WERI-Rb-1 (cell line): Measurements from ENCODE around the gene SERPINB2.

Experiments
- DNase-seq: peaks from one replicate; pipeline ENCODE4 v3.0.0-alpha.2; 2020
- H3K27ac ChIP-seq: fragments of 250-450 bp; sonication (Bioruptor Pico); 2 replicates; pipeline ENCODE4 v1.5.1; 2020; ENCODE audit warnings: mild to moderate bottlenecking, moderate library complexity
- H3K27me3 ChIP-seq: fragments of 250-450 bp; sonication (Bioruptor Pico); 2 replicates; pipeline ENCODE4 v1.5.1; 2021; ENCODE audit warnings: mild to moderate bottlenecking, low read depth, moderate library complexity; ENCODE audit not compliant: insufficient read depth, severe bottlenecking
- H3K36me3 ChIP-seq: fragments of 250-450 bp; sonication (Bioruptor Pico); 2 replicates; pipeline ENCODE4 v1.5.1; 2020; ENCODE audit warnings: mild to moderate bottlenecking, moderate library complexity
- H3K4me3 ChIP-seq: 2 replicates; pipeline ENCODE4 v1.5.1; 2011; ENCODE audit warnings: low read depth, mild to moderate bottlenecking, control low read depth, low read length
- H3K9me3 ChIP-seq: fragments of 250-450 bp; sonication (Bioruptor Pico); 2 replicates; pipeline ENCODE4 v1.5.1; 2021; ENCODE audit warnings: mild to moderate bottlenecking, moderate library complexity; ENCODE audit not compliant: severe bottlenecking
- TF ChIP-seq, protein P1 (sequence below): IDR thresholded peaks from 2 replicates; pipeline ENCODE4 v1.5.1; 2011; ENCODE audit warnings: low read depth, mild to moderate bottlenecking, control low read depth, inconsistent platforms, low read length

SERPINB2 gene

GRCh38 chr18:63907664-63908063, 20.2 kb downstream of the SERPINB2 start, which contains the start of gene SERPINB10:
Gene SERPINB10 (plus strand): TSS chr18:63907958. CDS start chr18:63915511, 7,553 bp downstream.
- Histone ChIP-seq H3K27ac (no peak within 1 kb of the TSS), H3K9me3 (no peaks in the 10 kb centered on the region), H3K36me3 (no peaks in the 10 kb centered on the region), H3K4me3 (no peak within 1 kb of the TSS), H3K27me3 (no peaks in the 10 kb centered on the region)
- TF ChIP-seq, protein P1, sequence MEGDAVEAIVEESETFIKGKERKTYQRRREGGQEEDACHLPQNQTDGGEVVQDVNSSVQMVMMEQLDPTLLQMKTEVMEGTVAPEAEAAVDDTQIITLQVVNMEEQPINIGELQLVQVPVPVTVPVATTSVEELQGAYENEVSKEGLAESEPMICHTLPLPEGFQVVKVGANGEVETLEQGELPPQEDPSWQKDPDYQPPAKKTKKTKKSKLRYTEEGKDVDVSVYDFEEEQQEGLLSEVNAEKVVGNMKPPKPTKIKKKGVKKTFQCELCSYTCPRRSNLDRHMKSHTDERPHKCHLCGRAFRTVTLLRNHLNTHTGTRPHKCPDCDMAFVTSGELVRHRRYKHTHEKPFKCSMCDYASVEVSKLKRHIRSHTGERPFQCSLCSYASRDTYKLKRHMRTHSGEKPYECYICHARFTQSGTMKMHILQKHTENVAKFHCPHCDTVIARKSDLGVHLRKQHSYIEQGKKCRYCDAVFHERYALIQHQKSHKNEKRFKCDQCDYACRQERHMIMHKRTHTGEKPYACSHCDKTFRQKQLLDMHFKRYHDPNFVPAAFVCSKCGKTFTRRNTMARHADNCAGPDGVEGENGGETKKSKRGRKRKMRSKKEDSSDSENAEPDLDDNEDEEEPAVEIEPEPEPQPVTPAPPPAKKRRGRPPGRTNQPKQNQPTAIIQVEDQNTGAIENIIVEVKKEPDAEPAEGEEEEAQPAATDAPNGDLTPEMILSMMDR: no peak
- no peak for DNase-seq

DNA sequence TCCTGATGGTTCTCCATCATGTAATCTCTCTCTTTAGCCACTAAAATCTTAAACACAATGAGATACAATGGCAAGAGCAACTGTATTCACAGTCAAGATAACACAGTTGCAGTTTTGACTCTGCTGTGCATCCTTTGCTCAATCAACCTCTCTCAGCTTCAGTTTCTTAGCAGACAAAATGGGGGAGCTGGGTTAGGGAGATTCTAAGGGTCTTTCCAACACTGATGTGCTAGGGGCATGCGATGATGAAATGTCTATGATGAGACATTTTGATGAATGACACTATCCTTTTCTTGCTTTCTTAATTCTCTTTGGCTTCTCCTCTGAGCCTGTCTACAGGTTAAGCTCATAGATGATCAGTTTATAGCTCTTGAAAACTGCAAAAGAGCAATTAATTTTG, 21.4 kb downstream of the SERPINB2 start:
- no peaks in the 10 kb centered on the region for H3K27me3 ChIP-seq
- no peak overlapping the region for H3K27ac ChIP-seq
- no peaks in the 10 kb centered on the region for H3K36me3 ChIP-seq
- no peak for DNase-seq
- no peaks in the 10 kb centered on the region for H3K9me3 ChIP-seq
- TF ChIP-seq, protein P1: no peak
- no peak overlapping the region for H3K4me3 ChIP-seq

DNA sequence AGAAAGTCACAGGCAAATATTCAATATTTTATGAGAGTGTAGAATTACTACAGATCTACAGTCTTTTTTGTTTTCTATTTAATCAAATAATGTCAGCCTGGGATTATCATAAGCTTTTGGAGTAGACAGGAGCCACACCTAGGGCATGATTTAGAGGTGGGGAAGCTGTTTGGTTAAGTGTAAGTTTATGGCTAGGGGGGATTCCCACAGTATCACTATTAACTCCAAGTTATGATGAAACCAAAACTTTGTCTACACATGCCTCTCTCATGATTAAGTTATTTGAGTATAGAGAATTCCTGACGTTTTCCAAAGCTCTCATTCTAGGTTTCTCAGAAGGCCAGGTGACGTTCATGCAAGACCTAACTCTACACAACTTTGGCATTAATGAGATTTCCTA, 22.4 kb downstream of the SERPINB2 start:
- Histone ChIP-seq H3K27me3 (no peaks in the 10 kb centered on the region), H3K9me3 (no peaks in the 10 kb centered on the region), H3K36me3 (no peaks in the 10 kb centered on the region), H3K27ac (no peak overlapping the region), H3K4me3 (no peak overlapping the region)
- TF ChIP-seq, protein P1: no peak
- DNase-seq: no peak

DNA sequence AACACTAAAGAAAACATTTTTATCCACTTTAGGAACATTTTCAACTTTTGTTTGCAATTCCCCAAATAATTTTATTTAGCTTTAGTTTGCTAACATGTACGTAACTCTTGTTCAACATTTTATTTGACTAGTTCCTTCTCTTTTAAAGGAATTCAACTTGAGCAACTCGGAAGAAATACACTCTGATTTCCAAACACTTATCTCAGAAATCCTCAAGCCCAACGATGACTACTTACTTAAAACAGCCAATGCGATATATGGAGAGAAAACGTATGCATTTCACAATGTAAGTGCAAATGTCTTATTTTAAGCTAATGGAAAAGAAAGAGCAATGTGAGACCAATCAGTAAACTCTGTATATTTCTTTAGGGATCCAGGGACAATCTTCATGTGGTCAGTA, 30.3 kb downstream of the SERPINB2 start:
- Histone ChIP-seq H3K27me3 (no peaks in the 10 kb centered on the region), H3K36me3 (no peaks in the 10 kb centered on the region), H3K27ac (no peak overlapping the region), H3K9me3 (no peaks in the 10 kb centered on the region), H3K4me3 (no peak overlapping the region)
- TF ChIP-seq, protein P1: no peak
- no peak for DNase-seq

DNA sequence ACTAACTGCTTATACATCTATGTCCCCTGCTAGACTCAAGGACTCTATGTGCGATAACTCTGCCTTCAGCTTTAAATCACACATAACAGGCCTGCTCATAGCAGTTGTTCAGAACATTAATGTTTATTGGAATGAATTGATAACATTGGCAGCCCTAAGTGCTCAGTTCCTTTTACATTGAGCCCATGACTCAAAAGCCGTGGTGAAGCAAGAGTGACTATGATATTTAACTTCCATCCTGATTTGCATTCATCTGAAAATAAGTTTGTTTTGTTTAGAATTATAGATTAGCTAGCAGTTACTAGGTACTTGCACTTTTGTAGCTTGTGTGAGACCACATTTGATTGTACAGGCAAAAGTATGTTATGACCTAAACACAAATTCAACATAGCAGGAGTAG, 34.5 kb downstream of the SERPINB2 start:
- DNase-seq: no peak
- Histone ChIP-seq H3K36me3 (no peaks in the 10 kb centered on the region), H3K9me3 (no peaks in the 10 kb centered on the region), H3K27me3 (no peaks in the 10 kb centered on the region), H3K27ac (no peak overlapping the region), H3K4me3 (no peak overlapping the region)
- TF ChIP-seq, protein P1: no peak

- H3K9me3 ChIP-seq: no peaks in the 10 kb centered on the region
- TF ChIP-seq, protein P1: no peak
- DNase-seq: no peak
- H3K36me3 ChIP-seq: no peaks in the 10 kb centered on the region
- no peak overlapping the region for H3K27ac ChIP-seq
- no peak overlapping the region for H3K4me3 ChIP-seq
- no peaks in the 10 kb centered on the region for H3K27me3 ChIP-seq
These were observed 37.0 kb downstream of the SERPINB2 start for GRCh38 chr18:63924551-63924950.
